OCI-LY1 (cell line): ENCODE results near the gene CFI.

Experiments
- H2AFZ ChIP-seq: fragments of 200-600 bp; sonication (generic), shearing (Covaris generic); 2 replicates; pipeline ENCODE4 v1.6.0; 2014; ENCODE audit warnings: antibody characterized with exemption, mild to moderate bottlenecking, low read length
- H3F3A ChIP-seq: fragments of 200-600 bp; sonication (generic), shearing (Covaris generic); 2 replicates; pipeline ENCODE4 v1.6.0; 2014; ENCODE audit warnings: mild to moderate bottlenecking, antibody characterized with exemption, low read length, moderate library complexity; ENCODE audit not compliant: insufficient read depth
- H3K27ac ChIP-seq: fragments of 200-600 bp; sonication (generic); 2 replicates; pipeline ENCODE4 v1.5.1; 2014; ENCODE audit warnings: low read length, mixed run types, mild to moderate bottlenecking, low read depth; ENCODE audit not compliant: poor library complexity, severe bottlenecking
- H3K27me3 ChIP-seq: fragments of 200-600 bp; sonication (generic); 2 replicates; pipeline ENCODE4 v1.6.0; 2014; ENCODE audit warnings: antibody characterized with exemption, mild to moderate bottlenecking, low read length, moderate library complexity; ENCODE audit not compliant: insufficient read depth
- H3K36me3 ChIP-seq: fragments of 200-600 bp; sonication (generic); 2 replicates; pipeline ENCODE4 v1.6.1; 2014; ENCODE audit warnings: mild to moderate bottlenecking, antibody characterized with exemption, low read length, moderate library complexity, mixed read lengths; ENCODE audit not compliant: insufficient read depth
- H3K4me1 ChIP-seq: fragments of 200-600 bp; sonication (generic); 2 replicates; pipeline ENCODE4 v1.5.1; 2014; ENCODE audit warnings: mild to moderate bottlenecking, low read length, moderate library complexity; ENCODE audit not compliant: insufficient read depth, severe bottlenecking
- H3K4me2 ChIP-seq: fragments of 200-600 bp; sonication (generic), shearing (Covaris generic); 2 replicates; pipeline ENCODE4 v1.6.1; 2014; ENCODE audit warnings: low read length
- H3K4me3 ChIP-seq: fragments of 200-600 bp; sonication (generic); 2 replicates; pipeline ENCODE4 v1.5.1; 2014; ENCODE audit warnings: low read length, low read depth, mild to moderate bottlenecking, mixed read lengths; ENCODE audit not compliant: poor library complexity, severe bottlenecking
- H3K79me2 ChIP-seq: fragments of 200-600 bp; shearing (Covaris generic); 2 replicates; pipeline ENCODE4 v1.6.1; 2016; ENCODE audit warnings: mixed run types, low read length, mixed read lengths; ENCODE audit not compliant: insufficient read depth
- H3K9ac ChIP-seq: fragments of 200-600 bp; sonication (generic), shearing (Covaris generic); 2 replicates; pipeline ENCODE4 v1.6.1; 2014; ENCODE audit warnings: mild to moderate bottlenecking, low read length, mixed read lengths
- H3K9me2 ChIP-seq: fragments of 200-600 bp; sonication (generic), shearing (Covaris generic); 2 replicates; pipeline ENCODE4 v1.6.1; 2014; ENCODE audit warnings: low read depth, mild to moderate bottlenecking, low read length, mixed read lengths
- H3K9me3 ChIP-seq: fragments of 200-600 bp; shearing (Covaris generic); 2 replicates; pipeline ENCODE4 v1.6.1; 2014; ENCODE audit warnings: low read length, mixed read lengths
- H4K20me1 ChIP-seq: fragments of 200-600 bp; sonication (generic), shearing (Covaris generic); 2 replicates; pipeline ENCODE4 v1.6.0; 2016; ENCODE audit warnings: mild to moderate bottlenecking, low read length; ENCODE audit not compliant: insufficient read depth
- CTCF ChIP-seq: fragments of 200-600 bp; sonication (generic), shearing (Covaris generic); IDR thresholded peaks from 2 replicates; pipeline ENCODE4 v1.5.1; 2017; ENCODE audit warnings: mild to moderate bottlenecking, antibody characterized with exemption, low read length, moderate library complexity, mixed read lengths
- EZH2 ChIP-seq: fragments of 200-600 bp; sonication (generic), shearing (Covaris generic); IDR thresholded peaks from 2 replicates; pipeline ENCODE4 v1.8.0; 2017; ENCODE audit warnings: borderline replicate concordance, mixed run types, mild to moderate bottlenecking, antibody characterized with exemption, low read length, moderate library complexity, mixed read lengths

CFI gene

DNA sequence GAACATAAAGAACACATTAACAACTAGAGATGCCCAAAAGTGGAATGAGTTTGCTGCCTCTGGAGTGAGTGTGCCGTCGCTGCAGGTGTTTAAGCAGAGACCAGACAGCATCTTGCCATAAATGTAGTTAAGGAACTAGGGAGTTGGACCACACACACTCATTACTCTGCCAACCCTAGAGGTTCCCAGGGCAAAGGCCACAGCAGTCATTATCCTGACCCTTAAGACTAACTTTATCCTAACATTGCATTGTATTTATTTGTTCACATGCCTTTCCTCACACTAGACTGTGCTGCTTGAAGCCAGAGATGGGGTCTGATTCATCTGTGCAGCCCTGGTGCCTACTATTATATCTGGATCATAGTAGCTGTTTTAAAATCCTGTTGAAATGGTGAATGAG lies 55.1 kb downstream of the CFI start:
- TF ChIP-seq CTCF (no peak), EZH2 (no peak)

DNA sequence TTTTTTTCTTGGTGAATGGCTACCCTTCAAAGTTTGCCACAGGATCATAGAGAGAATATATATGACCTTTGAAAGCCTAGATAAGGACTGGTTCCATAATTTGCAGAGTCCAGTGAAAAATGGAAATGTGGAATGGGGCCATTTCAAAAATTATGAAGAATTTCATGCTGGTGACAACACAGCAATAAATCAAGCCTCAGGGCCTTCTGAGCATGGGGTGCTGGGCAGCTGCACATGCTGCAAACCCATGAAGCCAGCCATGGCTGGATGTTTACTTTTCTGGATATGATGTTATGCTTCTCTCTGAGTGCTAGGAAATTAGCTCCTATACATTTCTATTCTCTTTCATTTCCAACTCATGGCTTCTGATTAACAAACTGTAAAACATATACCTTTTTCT lies 56.0 kb downstream of the CFI start:
- H4K20me1 ChIP-seq = no peaks in the 10 kb centered on the region
- no peaks in the 10 kb centered on the region for H3K36me3 ChIP-seq
- H3K9ac ChIP-seq = no peak overlapping the region
- H3K4me3 ChIP-seq = no peak overlapping the region
- no peak overlapping the region for H3K27ac ChIP-seq
- no peaks in the 10 kb centered on the region for H3K9me3 ChIP-seq
- no peaks in the 10 kb centered on the region for H3K79me2 ChIP-seq
- H3F3A ChIP-seq = no peaks in the 10 kb centered on the region
- no peaks in the 10 kb centered on the region for H3K27me3 ChIP-seq
- H3K9me2 ChIP-seq = no peaks in the 10 kb centered on the region
- TF ChIP-seq CTCF (no peak), EZH2 (no peak)
- H2AFZ ChIP-seq = no peak overlapping the region
- H3K4me1 ChIP-seq = no peaks in the 10 kb centered on the region
- no peak overlapping the region for H3K4me2 ChIP-seq

More for the DNA sequence above, 55.1 kb downstream of the CFI start:
- Histone ChIP-seq H3K36me3 (no peaks in the 10 kb centered on the region), H3K9me2 (no peaks in the 10 kb centered on the region), H2AFZ (no peak overlapping the region), H3F3A (no peaks in the 10 kb centered on the region), H3K4me1 (no peaks in the 10 kb centered on the region), H3K9me3 (no peaks in the 10 kb centered on the region), H3K79me2 (no peaks in the 10 kb centered on the region), H3K9ac (no peak overlapping the region), H4K20me1 (no peaks in the 10 kb centered on the region), H3K27me3 (no peaks in the 10 kb centered on the region), H3K27ac (no peak overlapping the region), H3K4me2 (no peak overlapping the region), H3K4me3 (no peak overlapping the region)

- Histone ChIP-seq H3K4me3 (no peak overlapping the region), H3K9me3 (no peaks in the 10 kb centered on the region), H3K27ac (no peak overlapping the region), H3K79me2 (no peaks in the 10 kb centered on the region), H3K9ac (no peak overlapping the region), H3K36me3 (no peaks in the 10 kb centered on the region), H2AFZ (no peak overlapping the region), H4K20me1 (no peaks in the 10 kb centered on the region), H3K4me1 (no peaks in the 10 kb centered on the region), H3F3A (no peaks in the 10 kb centered on the region), H3K27me3 (no peaks in the 10 kb centered on the region), H3K4me2 (no peak overlapping the region), H3K9me2 (no peaks in the 10 kb centered on the region)
- TF ChIP-seq EZH2 = no peak
- TF ChIP-seq CTCF = no peak
These were observed 62.3 kb downstream of the CFI start for GRCh38 chr4:109739547-109739946.
